ACC112 (cell line): Measurements from ENCODE around the gene MMP1.

Experiments
- H2AFZ ChIP-seq: fragments of 200-600 bp; sonication (generic); one replicate; pipeline ENCODE4 v1.6.0; 2017; ENCODE audit warnings: antibody characterized with exemption, low read length; ENCODE audit not compliant: unreplicated experiment
- H3K27ac ChIP-seq: fragments of 200-600 bp; sonication (generic); 2 replicates; pipeline ENCODE4 v1.5.1; 2014; ENCODE audit warnings: low read depth, mild to moderate bottlenecking, antibody characterized with exemption, low read length, moderate library complexity
- H3K27me3 ChIP-seq: fragments of 200-600 bp; sonication (generic); 2 replicates; pipeline ENCODE4 v1.6.1; 2014; ENCODE audit warnings: mild to moderate bottlenecking, antibody characterized with exemption, low read length, moderate library complexity, mixed read lengths; ENCODE audit not compliant: insufficient read depth
- H3K36me3 ChIP-seq: fragments of 200-600 bp; sonication (generic); 2 replicates; pipeline ENCODE4 v1.6.1; 2016; ENCODE audit warnings: mild to moderate bottlenecking, antibody characterized with exemption, low read length, moderate library complexity, mixed read lengths; ENCODE audit not compliant: insufficient read depth
- H3K4me1 ChIP-seq: fragments of 200-600 bp; sonication (generic); one replicate; pipeline ENCODE4 v1.6.1; 2016; ENCODE audit warnings: low read length, mixed read lengths; ENCODE audit not compliant: insufficient read depth, unreplicated experiment, control insufficient read depth
- H3K4me3 ChIP-seq: fragments of 200-600 bp; sonication (generic); 2 replicates; pipeline ENCODE4 v1.5.1; 2014; ENCODE audit warnings: mild to moderate bottlenecking, low read depth, low read length
- H3K79me2 ChIP-seq: fragments of 200-600 bp; sonication (generic); one replicate; pipeline ENCODE4 v1.6.0; 2016; ENCODE audit warnings: low read length; ENCODE audit not compliant: control insufficient read depth, unreplicated experiment, insufficient read depth

Gene MMP1

DNA sequence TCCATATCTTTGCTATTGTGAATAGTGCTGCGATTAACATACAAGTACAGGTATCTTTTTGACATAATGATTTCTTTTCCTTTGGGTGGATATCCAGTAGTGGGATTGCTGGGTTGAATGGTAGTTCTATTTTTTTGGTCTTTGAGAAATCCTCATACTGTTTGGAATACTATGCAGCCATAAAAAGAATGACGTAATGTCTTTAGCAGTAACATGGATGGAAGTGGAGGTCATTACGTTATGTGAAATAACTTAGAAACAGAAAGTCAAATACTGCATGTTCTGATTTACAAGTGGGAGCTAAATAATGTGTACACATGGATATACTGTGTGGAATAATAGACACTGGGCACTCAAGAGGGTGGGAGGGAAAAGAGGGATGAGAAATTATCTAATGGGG lies 13.6 kb downstream of the MMP1 start:
- Histone ChIP-seq H3K4me1 (peaks cover 6% of the 10 kb centered on the region), H3K4me3 (no peak overlapping the region), H3K27ac (no peak overlapping the region), H3K27me3 (no peaks in the 10 kb centered on the region; the same call in 1 of the 2 replicates), H3K79me2 (no peaks in the 10 kb centered on the region), H2AFZ (no peak overlapping the region), H3K36me3 (no peaks in the 10 kb centered on the region)

DNA sequence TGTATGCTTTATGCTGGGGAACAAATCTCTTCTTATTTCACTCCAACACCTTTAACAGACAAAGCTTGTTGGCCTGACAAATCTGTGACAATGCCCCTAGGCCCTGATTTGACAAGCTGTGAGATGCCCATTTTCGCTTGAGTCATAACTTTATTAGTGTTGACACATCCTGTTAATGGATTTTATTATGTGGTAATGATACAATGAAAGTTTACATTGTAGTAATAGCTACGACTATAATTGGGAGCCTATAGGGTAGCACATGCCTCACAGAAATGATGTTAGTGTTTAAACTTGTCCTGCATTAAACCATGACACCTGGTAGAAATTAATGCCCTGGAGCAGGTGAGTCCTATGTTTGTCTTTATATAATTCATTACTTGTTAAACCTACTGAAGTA lies 14.2 kb downstream of the MMP1 start:
- Histone ChIP-seq H2AFZ (no peak overlapping the region), H3K79me2 (no peaks in the 10 kb centered on the region), H3K27me3 (peaks cover under 1% of the 10 kb centered on the region; the same call in 1 of the 2 replicates), H3K27ac (no peak overlapping the region), H3K4me3 (no peak overlapping the region), H3K36me3 (no peaks in the 10 kb centered on the region), H3K4me1 (peaks cover 6% of the 10 kb centered on the region)

DNA sequence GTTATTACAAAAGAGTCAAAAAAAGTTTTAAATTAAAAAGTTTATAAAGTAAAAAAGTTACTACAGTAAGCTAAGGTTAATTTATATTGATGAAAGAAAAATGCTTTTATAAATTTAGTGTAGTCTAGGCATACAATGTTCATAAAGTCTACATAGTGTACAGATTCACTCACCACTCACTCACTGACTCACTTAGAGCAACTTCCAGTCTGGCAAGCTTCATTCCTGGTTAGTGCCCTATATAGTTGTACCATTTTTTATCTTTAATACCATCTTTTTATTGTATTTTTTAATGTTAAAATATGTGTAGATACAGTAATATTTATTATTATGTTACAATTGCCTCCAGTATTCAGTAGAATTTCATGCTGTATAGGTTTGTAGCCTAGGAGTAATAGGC lies 14.9 kb downstream of the MMP1 start:
- H3K4me3 ChIP-seq = no peak overlapping the region
- H3K27me3 ChIP-seq = peaks cover 7% of the 10 kb centered on the region; the same call in 1 of the 2 replicates
- H3K79me2 ChIP-seq = no peaks in the 10 kb centered on the region
- H3K36me3 ChIP-seq = no peaks in the 10 kb centered on the region
- no peak overlapping the region for H2AFZ ChIP-seq
- H3K27ac ChIP-seq = no peak overlapping the region
- peaks cover 6% of the 10 kb centered on the region for H3K4me1 ChIP-seq

DNA sequence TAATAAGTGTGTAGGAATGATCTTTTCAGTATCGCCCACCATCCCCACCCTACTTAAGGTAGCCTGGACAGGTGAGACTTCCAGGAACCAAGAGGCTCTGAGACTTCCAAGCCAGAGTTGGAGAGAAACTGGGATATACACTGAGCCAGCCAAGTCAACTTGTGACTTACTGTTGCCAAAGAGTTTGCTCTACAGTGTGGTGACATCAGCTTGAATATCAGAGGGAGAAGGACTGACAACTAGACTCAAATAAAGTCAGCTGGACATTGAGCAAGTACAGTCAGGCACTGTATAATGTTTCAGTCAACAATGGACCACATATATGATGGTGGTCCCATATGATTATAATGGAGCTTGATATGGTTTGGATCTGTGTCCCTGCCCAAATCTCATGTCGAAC lies 16.3 kb downstream of the MMP1 start:
- Histone ChIP-seq H3K36me3 (no peaks in the 10 kb centered on the region), H3K4me1 (peaks cover 6% of the 10 kb centered on the region), H3K27ac (no peak overlapping the region), H3K4me3 (no peak overlapping the region), H3K79me2 (no peaks in the 10 kb centered on the region), H2AFZ (no peak overlapping the region), H3K27me3 (peaks cover 7% of the 10 kb centered on the region; the same call in 1 of the 2 replicates)

DNA sequence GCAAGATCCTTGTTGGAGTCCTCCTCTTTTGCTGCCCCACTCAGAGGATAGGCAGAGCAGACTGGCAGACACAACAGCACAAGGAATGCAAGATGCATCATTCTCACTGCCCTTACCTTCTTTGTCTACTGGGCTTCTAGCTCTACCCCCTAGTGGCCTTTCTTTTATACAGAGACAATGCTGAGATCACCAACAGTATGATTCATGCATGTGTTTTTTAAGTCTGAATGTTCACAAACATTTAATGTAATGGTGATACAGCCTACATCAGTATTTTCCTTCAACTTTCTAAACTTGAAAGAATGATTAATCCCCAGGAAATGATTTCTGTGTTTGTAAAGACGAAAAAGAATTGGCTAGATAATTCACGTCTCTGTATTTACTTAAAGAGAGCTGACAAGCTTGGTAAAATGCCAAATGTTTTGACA lies 17.5 kb downstream of the MMP1 start, which contains the start of gene MMP10:
Gene MMP10 (minus strand): TSS at position 138 of the 428 bp plus-strand sequence. CDS start 37 bp downstream, at position 101.
- H3K27me3 ChIP-seq = peaks cover 7% of the 10 kb centered on the region; the same call in 1 of the 2 replicates
- no peaks in the 10 kb centered on the region for H3K79me2 ChIP-seq
- H3K36me3 ChIP-seq = no peaks in the 10 kb centered on the region
- H2AFZ ChIP-seq = no peak within 1 kb of the TSS
- no peak within 1 kb of the TSS for H3K27ac ChIP-seq
- peaks cover 6% of the 10 kb centered on the region for H3K4me1 ChIP-seq
- no peak within 1 kb of the TSS for H3K4me3 ChIP-seq

DNA sequence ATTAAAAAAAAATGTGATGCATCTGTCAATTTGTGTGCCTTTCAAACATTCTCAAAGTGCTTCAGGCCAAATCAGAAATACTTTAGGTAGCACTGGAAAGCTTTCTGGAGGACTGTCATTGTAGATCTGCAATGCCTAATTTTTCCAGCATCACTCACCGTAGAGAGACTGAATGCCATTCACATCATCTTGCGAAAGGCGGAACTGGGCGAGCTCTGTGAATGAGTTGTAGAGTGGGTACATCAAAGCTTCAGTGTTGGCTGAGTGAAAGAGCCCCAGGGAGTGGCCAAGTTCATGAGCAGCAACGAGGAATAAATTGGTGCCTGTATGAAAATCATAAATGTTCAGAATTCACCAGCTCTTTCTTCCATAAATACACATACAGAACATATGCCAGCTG lies 21.5 kb downstream of the MMP1 start:
- no peak overlapping the region for H2AFZ ChIP-seq
- H3K27ac ChIP-seq = no peak overlapping the region
- H3K4me1 ChIP-seq = peaks cover 6% of the 10 kb centered on the region
- H3K79me2 ChIP-seq = no peaks in the 10 kb centered on the region
- H3K36me3 ChIP-seq = no peaks in the 10 kb centered on the region
- no peak overlapping the region for H3K4me3 ChIP-seq
- peaks cover 7% of the 10 kb centered on the region; the same call in 1 of the 2 replicates for H3K27me3 ChIP-seq

- Histone ChIP-seq H3K27ac (no peak overlapping the region), H3K36me3 (no peaks in the 10 kb centered on the region)
Observed at GRCh38 chr11:102773386-102773785, 24.6 kb downstream of the MMP1 start.

DNA sequence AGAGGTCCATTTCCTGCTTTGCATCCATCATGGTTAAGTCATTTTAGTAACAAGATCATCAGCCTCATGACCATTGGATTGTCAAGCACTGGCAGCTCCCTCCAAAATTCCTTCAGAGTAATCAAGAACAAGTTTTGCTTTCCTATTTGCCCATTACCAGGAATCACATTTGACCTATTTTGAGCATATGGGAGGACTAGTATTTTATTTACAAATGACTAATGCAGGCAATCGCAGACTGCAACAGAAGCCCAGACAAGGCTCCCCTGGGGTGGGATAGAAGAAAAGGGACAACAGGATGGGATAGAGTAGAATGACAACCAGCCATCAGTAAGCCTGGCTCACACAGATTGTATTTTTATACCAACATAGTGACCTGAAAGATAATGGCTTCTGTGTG lies 26.6 kb downstream of the MMP1 start:
- no peak overlapping the region for H3K27ac ChIP-seq
- H3K79me2 ChIP-seq = no peaks in the 10 kb centered on the region
- H2AFZ ChIP-seq = no peak overlapping the region
- H3K27me3 ChIP-seq = peaks cover 21% of the 10 kb centered on the region
- H3K4me3 ChIP-seq = no peak overlapping the region
- H3K36me3 ChIP-seq = no peaks in the 10 kb centered on the region
- no peaks in the 10 kb centered on the region for H3K4me1 ChIP-seq

More at GRCh38 chr11:102773386-102773785, 24.6 kb downstream of the MMP1 start:
- H3K4me1 ChIP-seq = no peaks in the 10 kb centered on the region
- peaks cover 8% of the 10 kb centered on the region; the same call in 1 of the 2 replicates for H3K27me3 ChIP-seq
- H3K79me2 ChIP-seq = no peaks in the 10 kb centered on the region
- H2AFZ ChIP-seq = no peak overlapping the region
- H3K4me3 ChIP-seq = no peak overlapping the region

DNA sequence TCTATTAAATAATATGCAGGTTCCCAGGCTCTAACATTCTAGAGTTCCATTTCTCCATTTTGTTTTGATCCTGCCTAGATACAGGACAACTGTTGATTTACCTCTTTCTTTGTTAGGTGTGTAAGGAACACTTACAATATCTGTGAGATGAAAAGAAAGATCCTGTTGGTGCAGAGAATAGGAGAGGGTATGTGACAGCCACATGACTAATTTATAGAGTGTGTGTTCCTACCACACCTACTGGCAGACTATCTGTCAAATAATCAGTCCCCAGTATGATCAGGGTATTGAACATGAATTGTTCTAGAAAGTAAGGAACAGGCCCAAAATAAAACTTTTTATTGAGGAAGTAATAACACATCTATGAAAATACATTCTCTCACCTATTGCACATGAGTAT lies 27.8 kb downstream of the MMP1 start:
- Histone ChIP-seq H3K27ac (no peak overlapping the region), H3K36me3 (no peaks in the 10 kb centered on the region), H3K27me3 (peaks cover 33% of the 10 kb centered on the region), H2AFZ (no peak overlapping the region), H3K79me2 (no peaks in the 10 kb centered on the region), H3K4me1 (no peaks in the 10 kb centered on the region), H3K4me3 (no peak overlapping the region)

GRCh38 chr11:102767800-102768199 lies 30.2 kb downstream of the MMP1 start:
- Histone ChIP-seq H2AFZ (no peak overlapping the region), H3K27me3 (peaks cover 41% of the 10 kb centered on the region), H3K4me1 (peaks cover 11% of the 10 kb centered on the region), H3K79me2 (no peaks in the 10 kb centered on the region), H3K4me3 (no peak overlapping the region), H3K27ac (no peak overlapping the region), H3K36me3 (no peaks in the 10 kb centered on the region)

DNA sequence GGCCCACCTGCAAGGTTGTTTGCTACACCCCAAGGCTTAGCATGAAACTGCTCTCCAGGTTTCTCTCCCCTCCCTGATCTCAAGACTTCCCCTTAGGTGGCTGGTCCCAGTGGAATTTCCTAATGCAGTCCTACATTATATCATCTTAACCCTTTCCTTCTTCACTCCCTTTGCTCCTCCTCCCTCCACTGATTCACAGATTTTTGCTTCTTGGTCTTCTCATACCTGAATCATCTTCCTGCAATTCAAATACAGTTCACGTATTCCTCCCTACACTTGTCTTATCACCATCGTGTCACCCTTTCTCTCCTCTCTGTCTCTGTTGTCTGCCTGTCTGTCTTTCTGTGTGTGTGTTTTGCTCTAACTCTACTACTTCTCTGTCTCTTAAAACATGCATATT lies 34.5 kb downstream of the MMP1 start:
- no peak overlapping the region for H2AFZ ChIP-seq
- peaks cover 45% of the 10 kb centered on the region for H3K27me3 ChIP-seq
- no peaks in the 10 kb centered on the region for H3K79me2 ChIP-seq
- H3K36me3 ChIP-seq = no peaks in the 10 kb centered on the region
- no peak overlapping the region for H3K4me3 ChIP-seq
- no peak overlapping the region for H3K27ac ChIP-seq
- H3K4me1 ChIP-seq = peaks cover 36% of the 10 kb centered on the region
